ENCODE measurements around the gene NACA. TPM values are rescaled to one million over a fixed set of nuclear protein-coding genes. Genes with fewer than 3 reads are reported as not detected.

Gene NACA
- total and polyA plus RNA-seq, 2 of the 13 experiments (the other 11 are each of a cell fraction or from before 2014, with no cell fraction given) = 799 to 1,700 TPM

DNA sequence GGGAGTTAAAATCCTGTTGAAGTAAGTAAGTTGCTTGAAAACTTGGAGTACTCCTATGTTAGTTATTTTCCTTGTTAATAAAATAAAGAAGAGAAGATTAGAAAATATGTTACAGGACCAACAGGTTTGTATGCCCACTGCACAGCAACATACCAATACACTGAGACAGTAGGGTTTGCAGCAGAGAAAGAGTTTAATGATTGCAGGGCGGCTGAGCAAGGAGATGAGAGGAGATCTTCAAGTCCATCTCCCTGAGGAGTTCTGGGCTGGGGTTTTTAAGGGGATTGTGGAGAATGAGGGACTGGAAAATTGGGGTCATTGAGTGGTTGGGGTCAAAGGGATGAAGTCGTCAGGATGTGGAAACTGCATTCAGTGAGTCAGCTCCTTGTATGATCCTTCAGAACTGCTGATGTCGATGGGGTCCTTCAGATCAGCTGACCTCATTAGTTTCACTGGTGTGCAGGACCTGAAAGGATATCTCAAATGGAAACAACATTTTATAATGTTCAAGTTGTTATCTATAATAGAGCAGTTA is 33.7 kb upstream of the NACA start (continued):
- no peak for TF ChIP-seq MYC (CRISPR knock-in tag; IDR thresholded peaks at IDR 0.05; ENCODE audit: borderline replicate concordance)
- TF ChIP-seq PRDM10 (CRISPR knock-in tag; IDR thresholded peaks at IDR 0.05; ENCODE audit: low read depth) = no peak
- TF ChIP-seq FOXA1 (IDR thresholded peaks at IDR 0.05) = no peak
- no peak for TF ChIP-seq FOXA1 (CRISPR knock-in tag; IDR thresholded peaks at IDR 0.05)
- TF ChIP-seq CBX1 (IDR thresholded peaks at IDR 0.05; ENCODE audit: low read depth) = no peak
- TF ChIP-seq, protein P1, sequence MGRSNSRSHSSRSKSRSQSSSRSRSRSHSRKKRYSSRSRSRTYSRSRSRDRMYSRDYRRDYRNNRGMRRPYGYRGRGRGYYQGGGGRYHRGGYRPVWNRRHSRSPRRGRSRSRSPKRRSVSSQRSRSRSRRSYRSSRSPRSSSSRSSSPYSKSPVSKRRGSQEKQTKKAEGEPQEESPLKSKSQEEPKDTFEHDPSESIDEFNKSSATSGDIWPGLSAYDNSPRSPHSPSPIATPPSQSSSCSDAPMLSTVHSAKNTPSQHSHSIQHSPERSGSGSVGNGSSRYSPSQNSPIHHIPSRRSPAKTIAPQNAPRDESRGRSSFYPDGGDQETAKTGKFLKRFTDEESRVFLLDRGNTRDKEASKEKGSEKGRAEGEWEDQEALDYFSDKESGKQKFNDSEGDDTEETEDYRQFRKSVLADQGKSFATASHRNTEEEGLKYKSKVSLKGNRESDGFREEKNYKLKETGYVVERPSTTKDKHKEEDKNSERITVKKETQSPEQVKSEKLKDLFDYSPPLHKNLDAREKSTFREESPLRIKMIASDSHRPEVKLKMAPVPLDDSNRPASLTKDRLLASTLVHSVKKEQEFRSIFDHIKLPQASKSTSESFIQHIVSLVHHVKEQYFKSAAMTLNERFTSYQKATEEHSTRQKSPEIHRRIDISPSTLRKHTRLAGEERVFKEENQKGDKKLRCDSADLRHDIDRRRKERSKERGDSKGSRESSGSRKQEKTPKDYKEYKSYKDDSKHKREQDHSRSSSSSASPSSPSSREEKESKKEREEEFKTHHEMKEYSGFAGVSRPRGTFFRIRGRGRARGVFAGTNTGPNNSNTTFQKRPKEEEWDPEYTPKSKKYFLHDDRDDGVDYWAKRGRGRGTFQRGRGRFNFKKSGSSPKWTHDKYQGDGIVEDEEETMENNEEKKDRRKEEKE (IDR thresholded peaks at IDR 0.05) = no peak
- TF ChIP-seq RELA (CRISPR knock-in tag; IDR thresholded peaks at IDR 0.05) = no peak
- TF ChIP-seq FOSL2 (CRISPR knock-in tag; IDR thresholded peaks at IDR 0.05) = peak; percentile 57
- no peak for TF ChIP-seq SNAPC5 (CRISPR knock-in tag; IDR thresholded peaks at IDR 0.05; ENCODE audit: borderline replicate concordance)
- TF ChIP-seq FOXJ3 (CRISPR knock-in tag; IDR thresholded peaks at IDR 0.05; ENCODE audit: borderline replicate concordance) = no peak
- no peak for TF ChIP-seq ZFP90 (CRISPR knock-in tag; IDR thresholded peaks at IDR 0.05; ENCODE audit: borderline replicate concordance)
- no peak for TF ChIP-seq KAT7 (CRISPR knock-in tag; IDR thresholded peaks at IDR 0.05; ENCODE audit: borderline replicate concordance)
- TF ChIP-seq LBX2 (CRISPR knock-in tag; IDR thresholded peaks at IDR 0.05; ENCODE audit: borderline replicate concordance) = no peak
- TF ChIP-seq JUNB (CRISPR knock-in tag; IDR thresholded peaks at IDR 0.05; ENCODE audit: borderline replicate concordance) = no peak
- TF ChIP-seq DZIP1 (CRISPR knock-in tag; IDR thresholded peaks at IDR 0.05) = no peak
- TF ChIP-seq HOXA9 (CRISPR knock-in tag; IDR thresholded peaks at IDR 0.05; ENCODE audit: borderline replicate concordance) = no peak
- no peak for TF ChIP-seq ZNF800 (CRISPR knock-in tag; IDR thresholded peaks at IDR 0.05)
- TF ChIP-seq ELF1 (CRISPR knock-in tag; IDR thresholded peaks at IDR 0.05) = peak; percentile 9; the same call in 1 of the 2 replicates
- TF ChIP-seq ZNF747 (CRISPR knock-in tag; IDR thresholded peaks at IDR 0.05; ENCODE audit: borderline replicate concordance) = no peak
